HG03575 (cell line): ENCODE results near the gene ZNF462.

Source experiments
- ATAC-seq: cut with Tn5 transposase; IDR thresholded peaks from one replicate; pipeline ENCODE4 v1.9.1; 2021; ENCODE audit not compliant: unreplicated experiment, insufficient number of reproducible peaks, low FRiP score; ENCODE audit errors: extremely low read depth

Gene ZNF462

GRCh38 chr9:106860721-106861639 is 2.0 kb upstream of the ZNF462 start:
- no peak for ATAC-seq

DNA sequence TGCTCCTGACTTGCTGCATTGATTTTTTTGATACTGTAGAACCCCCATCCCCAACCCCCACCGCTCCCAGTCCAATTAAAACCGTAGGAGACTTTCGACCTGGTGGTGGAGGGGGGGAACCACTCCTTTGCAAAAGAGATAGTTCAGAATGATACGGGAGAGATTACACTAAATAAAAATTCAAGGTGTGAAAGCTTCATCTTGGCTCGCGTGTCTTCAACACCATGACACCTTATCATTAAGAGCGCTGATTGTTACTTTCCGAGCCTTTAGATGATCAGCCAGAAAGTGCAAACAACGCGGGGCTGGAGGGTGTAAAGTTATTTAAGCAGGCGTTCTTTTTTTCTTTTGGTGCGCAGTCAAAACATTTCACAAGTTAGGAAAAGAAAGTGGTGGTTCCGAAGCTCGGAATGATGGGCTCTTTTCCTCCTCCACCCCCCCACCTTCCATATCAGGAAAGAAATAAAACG is 1.3 kb upstream of the ZNF462 start:
- ATAC-seq, result no peak

DNA sequence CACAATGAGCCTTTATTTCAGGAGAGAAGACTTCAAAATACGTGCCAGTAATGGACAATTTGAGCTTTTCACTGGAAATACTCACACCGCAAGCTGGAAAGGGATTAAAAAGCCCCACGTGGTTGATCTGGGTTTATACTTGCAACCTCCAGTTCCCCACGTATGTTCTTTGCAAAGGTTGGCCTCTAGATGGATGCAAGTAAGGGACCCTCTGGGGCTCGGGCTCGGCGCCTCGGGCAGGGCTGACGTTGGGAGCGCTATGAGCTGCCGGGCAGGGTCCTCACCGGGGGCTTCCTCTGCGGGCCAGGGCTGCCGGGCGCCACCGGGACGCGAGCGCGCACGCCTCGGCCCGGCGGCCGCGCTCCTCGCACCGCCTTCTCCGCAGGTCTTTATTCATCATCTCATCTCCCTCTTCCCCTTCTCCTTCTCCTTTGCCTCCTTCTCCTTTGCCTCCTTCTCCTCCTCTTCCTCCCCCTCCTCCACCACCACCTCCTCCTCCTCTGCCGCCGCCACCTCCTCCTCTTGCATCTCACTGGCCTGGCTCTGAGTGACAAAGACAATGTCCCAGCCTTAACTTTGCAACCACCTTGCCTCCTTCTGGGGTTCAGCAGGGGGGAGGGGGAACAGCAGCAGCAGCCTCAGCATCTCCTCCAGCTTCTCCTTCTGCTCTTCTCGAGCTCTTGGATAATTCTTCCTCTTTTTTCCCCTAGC is 701 bp upstream of the ZNF462 start:
- no peak for ATAC-seq

GRCh38 chr9:106864373-106865143 is 1.6 kb downstream of the ZNF462 start:
- ATAC-seq, result no peak

- no peak for ATAC-seq
Observed at GRCh38 chr9:106866243-106866642, 3.3 kb downstream of the ZNF462 start.

DNA sequence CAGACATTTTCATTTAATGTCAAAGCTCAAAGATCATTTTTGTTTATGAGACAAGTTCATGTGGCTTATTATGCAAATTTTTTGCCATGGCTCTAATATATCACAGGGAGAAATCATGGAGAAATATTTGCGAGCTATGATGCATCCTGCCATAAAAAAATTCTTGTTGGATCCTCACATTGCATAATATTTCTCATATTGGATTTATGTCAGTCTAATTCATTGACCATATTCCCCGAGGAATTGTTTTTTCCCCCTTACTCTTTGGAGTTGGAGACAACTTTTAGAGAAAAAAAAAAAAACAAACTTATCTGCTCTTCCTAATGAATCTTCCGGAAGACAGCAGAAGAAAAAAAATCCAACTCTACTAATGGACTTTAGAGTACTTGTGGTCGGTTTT is 4.3 kb downstream of the ZNF462 start:
- no peak for ATAC-seq

GRCh38 chr9:106868087-106868486 is 5.1 kb downstream of the ZNF462 start:
- no peak for ATAC-seq

- ATAC-seq, result no peak
Observed at GRCh38 chr9:106868565-106868964, 5.6 kb downstream of the ZNF462 start.

- no peak for ATAC-seq
Observed at GRCh38 chr9:106869028-106869427, 6.1 kb downstream of the ZNF462 start.

GRCh38 chr9:106869458-106869857 is 6.5 kb downstream of the ZNF462 start:
- ATAC-seq, result no peak

- ATAC-seq, result no peak
Observed at GRCh38 chr9:106872641-106873040, 9.7 kb downstream of the ZNF462 start.

GRCh38 chr9:106874031-106874430 is 11.1 kb downstream of the ZNF462 start:
- no peak for ATAC-seq

GRCh38 chr9:106874652-106875051 is 11.7 kb downstream of the ZNF462 start:
- ATAC-seq, result no peak

DNA sequence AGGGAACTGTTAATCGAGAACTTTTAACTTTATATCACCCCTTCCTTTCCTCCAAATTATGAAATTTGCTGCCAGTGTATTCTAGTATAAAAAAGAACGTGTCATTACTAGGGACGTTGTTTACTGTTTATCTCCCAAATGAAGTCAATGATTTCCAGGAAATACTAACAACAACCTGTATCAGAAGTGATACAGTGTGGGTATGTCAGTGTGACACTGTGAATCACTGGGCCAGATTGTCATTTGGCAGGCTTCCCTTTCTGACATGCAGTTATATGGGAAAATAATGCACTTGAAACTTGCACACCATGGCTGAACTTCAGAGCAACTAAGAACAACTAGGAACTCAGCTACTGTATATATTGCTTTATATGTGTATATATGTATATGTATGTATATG is 12.6 kb downstream of the ZNF462 start:
- ATAC-seq, result no peak

DNA sequence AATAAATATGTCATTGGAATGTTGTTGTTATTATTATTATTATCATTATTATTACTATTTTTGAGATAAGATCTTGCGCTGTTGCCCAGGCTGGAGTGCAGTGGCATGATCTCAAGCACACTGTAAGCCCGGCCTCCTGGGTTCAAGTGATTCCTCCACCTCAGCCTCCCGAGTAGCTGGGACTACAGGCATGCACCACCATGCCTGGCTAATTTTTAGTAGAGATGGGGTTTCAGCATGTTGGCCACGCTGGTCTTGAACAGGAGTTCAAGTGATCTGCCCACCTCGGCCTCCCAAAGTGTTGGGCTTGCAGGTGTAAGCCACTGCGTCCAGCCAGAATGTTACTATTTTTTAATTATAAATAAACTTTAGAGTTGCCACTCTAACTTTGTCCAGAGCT is 14.4 kb downstream of the ZNF462 start:
- ATAC-seq, result no peak

- no peak for ATAC-seq
Observed at GRCh38 chr9:106878081-106878837, 15.3 kb downstream of the ZNF462 start.

DNA sequence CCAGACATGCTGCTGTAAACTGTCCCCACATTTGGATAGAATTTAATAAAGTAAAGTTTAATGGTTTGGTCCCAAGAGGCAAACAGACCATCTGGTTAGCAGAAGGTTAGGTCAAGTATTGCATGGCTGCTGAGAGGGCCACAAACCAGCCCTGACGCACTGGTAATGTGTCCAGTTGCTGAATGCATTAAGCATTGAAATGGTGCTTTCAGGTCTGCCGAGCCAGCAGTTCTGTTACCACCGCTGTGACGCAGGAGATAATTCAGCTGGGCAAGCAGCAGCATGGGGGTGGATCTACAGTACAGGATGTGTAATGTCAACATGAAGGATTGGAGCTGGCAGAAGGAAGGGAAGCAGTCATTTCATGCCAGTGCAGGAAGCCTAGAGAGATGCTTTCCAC is 16.0 kb downstream of the ZNF462 start:
- ATAC-seq, result no peak

DNA sequence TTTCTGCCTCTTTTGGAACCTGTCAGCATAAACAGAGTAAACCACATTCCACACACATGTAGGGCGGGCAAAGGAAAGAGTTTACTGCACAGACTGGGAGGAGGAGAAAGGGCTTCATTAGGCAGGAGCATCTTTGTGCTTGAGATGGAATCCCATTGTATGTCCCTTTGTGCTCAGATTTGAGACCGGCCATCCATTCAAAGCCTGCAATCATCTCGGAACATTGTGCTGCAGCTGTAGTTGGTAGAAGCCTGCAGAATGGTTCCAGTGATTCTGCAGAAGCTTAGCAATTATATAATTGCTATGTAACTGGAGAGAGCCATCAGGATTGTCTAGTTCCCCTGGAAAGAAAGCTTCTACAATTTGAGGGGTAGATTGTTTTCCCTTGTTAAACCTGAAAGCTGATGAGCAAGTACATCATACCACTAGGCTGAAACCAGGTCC is 16.5 kb downstream of the ZNF462 start:
- ATAC-seq, result no peak

DNA sequence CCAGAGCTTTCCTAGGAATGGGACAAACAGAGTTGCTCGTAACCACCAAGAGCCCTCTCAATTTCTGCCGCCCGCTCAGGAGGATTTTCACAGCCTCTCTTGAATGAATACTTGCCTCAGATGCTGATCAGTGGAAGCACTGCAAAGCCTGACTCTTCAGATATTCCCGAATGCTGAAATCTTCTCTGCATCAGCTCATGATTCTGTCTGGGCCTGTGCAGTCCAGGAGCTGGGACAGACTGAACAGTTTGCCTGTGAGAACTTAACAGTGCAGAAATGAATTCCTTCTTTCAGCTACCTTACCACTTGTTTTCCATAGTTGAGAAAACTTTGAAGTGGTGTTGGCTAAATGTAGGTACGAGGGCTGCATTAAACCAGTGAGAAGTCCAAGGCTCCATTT is 17.1 kb downstream of the ZNF462 start:
- no peak for ATAC-seq
